GM13976 (cell line): Measurements from ENCODE around the gene CCDC141.
"Not testable (repeated sequence)": the region's sequence is repeated elsewhere in the genome, so short reads cannot be mapped to it uniquely, and the experiment has no call there.

Experiments used
- DNase-seq: peaks from one replicate; pipeline ENCODE4 v3.0.0; 2012; ENCODE audit warnings: low spot score
- CTCF ChIP-seq: IDR thresholded peaks from 2 replicates; pipeline ENCODE4 v1.5.1; 2012; ENCODE audit warnings: borderline replicate concordance, mild to moderate bottlenecking; ENCODE audit not compliant: insufficient read depth; ENCODE audit errors: extremely low read depth, missing control alignments, control extremely low read depth
- in situ Hi-C: fragments of 300-500 bp; cut with MboI; formaldehyde crosslinking; loops from one replicate; pipeline ENCODE4 v1.12.0; 2022; ENCODE audit warnings: low sequenced_read_pairs, mixed read lengths, inconsistent platforms; ENCODE audit not compliant: unreplicated experiment

Gene CCDC141

GRCh38 chr2:179020156-179020750 is 29.7 kb downstream of the CCDC141 start:
- in situ Hi-C loops = no loop called here
- TF ChIP-seq CTCF = peak; percentile 23
- DNase-seq = peak; percentile 9

- DNase-seq = no peak
- in situ Hi-C loops = no loop called here
- TF ChIP-seq CTCF = no peak
Observed at GRCh38 chr2:179019260-179019659, 30.7 kb downstream of the CCDC141 start.

GRCh38 chr2:179017773-179018357 is 32.1 kb downstream of the CCDC141 start:
- in situ Hi-C loops = no loop called here
- no peak for TF ChIP-seq CTCF
- no peak for DNase-seq

- DNase-seq, in situ Hi-C loops: not testable (repeated sequence)
Observed at GRCh38 chr2:179014189-179014588, 35.7 kb downstream of the CCDC141 start.

GRCh38 chr2:179005976-179006375 is 44.0 kb downstream of the CCDC141 start:
- no peak for TF ChIP-seq CTCF
- in situ Hi-C loops = no loop called here
- DNase-seq = no peak

GRCh38 chr2:178999476-178999875 is 50.5 kb downstream of the CCDC141 start:
- no peak for TF ChIP-seq CTCF
- DNase-seq = no peak
- in situ Hi-C loops = no loop called here

GRCh38 chr2:178998539-178998938 is 51.4 kb downstream of the CCDC141 start:
- no peak for DNase-seq
- in situ Hi-C loops = no loop called here

More at GRCh38 chr2:178998539-178998938, 51.4 kb downstream of the CCDC141 start:
- no peak for TF ChIP-seq CTCF
